GM21529 (cell line): ENCODE results near the gene GOLGA7B.

Source experiments
- ATAC-seq: cut with Tn5 transposase; IDR thresholded peaks from one replicate; pipeline ENCODE4 v1.9.1; 2021; ENCODE audit not compliant: unreplicated experiment

Gene GOLGA7B

GRCh38 chr10:97891497-97892167 lies 42.0 kb downstream of the GOLGA7B start:
- no peak for ATAC-seq

DNA sequence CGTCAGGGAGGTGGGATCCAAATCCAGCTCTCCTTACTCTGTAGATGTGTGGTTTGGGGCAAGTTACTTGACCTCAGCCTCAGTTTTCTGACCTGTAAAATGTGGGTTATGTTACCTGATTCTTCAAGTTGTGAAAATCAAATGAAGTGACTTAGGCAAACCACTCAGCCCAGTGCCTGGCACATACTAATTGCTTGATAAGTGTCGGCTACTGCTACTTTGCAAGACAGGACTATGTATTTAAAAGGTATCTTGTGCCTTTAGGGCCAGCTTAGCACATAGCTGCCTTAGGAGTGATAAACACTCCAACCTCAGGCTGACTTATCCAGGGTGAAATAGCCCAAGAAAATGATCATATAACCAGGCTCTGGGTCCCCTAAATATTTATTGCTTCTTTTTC lies 42.9 kb downstream of the GOLGA7B start:
- ATAC-seq = no peak

- ATAC-seq = no peak
Observed at GRCh38 chr10:97892939-97893338, 43.3 kb downstream of the GOLGA7B start.

DNA sequence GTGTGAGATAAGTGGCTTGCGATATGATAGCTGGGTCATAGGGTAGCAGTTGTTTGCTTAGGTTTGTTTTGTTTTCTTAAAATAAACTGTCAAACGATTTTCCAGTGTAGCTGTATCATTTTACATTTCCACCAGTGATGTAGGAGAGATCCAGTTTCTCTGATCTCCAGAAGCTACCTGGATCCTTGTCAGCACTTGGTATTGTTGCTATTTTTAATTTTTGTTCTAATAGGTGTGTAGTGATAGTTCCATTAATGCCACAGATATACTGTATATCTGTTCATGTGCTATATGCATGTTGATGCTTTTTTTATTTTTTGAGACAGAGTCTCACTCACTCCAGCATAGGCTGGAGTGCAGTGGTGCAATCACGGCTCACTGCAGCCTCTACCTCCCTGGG lies 44.4 kb downstream of the GOLGA7B start:
- no peak for ATAC-seq

DNA sequence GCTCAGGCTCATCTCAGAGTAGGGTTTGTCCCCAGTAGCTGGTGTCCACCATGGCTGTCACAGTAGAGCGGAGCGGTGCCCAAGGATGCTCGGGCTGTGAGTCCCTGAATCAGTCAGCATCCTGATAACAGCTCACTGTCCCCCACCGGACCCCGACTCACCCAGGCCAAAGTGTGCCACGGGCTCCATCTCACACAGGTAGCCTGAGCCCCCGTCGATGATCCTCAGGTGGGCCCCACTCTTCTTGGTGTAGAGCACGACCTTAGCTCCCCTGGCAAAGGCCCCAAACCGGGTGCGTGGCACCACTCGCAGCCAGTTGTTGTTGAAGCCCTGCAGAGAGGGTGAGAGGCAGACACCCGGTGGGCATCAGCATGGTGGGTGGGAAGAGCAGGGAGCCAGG lies 45.4 kb downstream of the GOLGA7B start:
- no peak for ATAC-seq

GRCh38 chr10:97895915-97896314 lies 46.3 kb downstream of the GOLGA7B start:
- ATAC-seq = no peak

DNA sequence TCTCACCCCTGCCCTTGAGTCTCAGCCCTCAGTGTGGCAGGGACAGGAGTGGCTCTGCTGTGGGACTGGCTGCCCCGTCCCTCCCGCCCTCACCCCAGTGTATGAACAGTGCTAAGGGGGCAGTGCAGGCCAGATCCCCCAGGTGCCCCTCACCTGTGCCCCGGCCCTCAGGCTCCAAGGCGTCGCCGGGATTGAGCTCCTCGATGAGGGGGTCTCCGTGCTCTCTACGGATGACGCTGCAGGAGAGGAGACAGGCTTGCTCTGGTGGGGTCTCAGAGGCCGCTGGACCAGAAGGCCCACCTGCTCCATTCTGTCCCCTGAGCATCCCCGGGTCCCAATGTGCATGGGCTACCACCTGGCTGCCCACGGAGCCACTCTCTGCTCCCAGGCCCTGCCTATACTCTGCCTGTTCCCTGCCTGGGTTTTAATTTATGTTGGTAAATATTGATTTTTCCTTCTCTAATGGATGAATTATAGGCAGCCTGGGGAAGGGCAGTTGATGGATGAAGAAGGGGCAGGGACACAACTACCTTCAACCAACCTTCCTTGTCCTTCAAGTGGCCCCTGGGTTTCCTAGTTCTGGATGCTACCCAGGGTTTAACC lies 47.2 kb downstream of the GOLGA7B start:
- ATAC-seq = no peak

GRCh38 chr10:97898429-97898828 lies 48.8 kb downstream of the GOLGA7B start:
- no peak for ATAC-seq

GRCh38 chr10:97901381-97901780 lies 51.7 kb downstream of the GOLGA7B start:
- ATAC-seq = no peak

- ATAC-seq = no peak
Observed at GRCh38 chr10:97903128-97904017, 53.7 kb downstream of the GOLGA7B start.

DNA sequence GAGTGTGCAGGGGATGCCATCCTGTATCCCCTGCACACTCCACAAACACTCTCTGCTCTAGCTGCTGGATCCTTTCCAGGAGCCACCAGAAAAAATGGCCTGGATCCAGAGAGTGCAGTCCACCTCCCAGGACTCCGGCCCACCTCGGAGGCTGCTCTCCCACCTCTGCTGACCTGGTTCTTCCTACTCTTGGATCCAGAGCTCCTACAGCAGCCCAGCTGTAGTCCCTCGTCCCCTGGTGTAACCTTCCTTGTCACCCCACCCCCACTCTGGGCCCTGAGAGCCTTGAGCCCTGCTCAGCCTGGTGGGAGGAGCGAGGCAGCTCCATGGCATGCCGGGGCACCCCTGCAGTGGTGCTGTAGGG lies 54.4 kb downstream of the GOLGA7B start:
- no peak for ATAC-seq

DNA sequence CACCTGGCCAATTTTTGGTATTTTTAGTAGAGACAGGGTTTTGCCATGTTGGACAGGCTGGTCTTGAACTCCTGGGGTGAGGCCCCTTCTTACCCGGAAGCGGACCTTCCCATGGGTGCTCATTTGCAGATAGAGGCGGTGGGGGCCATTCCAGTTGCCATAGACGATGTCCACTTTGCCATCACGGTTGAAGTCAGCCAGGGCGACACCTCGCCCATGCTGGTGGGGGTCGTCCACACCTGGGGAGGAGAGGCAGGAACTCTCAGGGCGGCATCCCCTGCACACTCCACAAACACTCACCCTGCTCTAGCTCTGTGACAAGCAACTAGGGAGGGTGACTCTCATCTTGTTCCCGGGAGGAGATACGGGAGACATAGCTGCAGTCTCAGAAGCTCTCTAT lies 54.9 kb downstream of the GOLGA7B start:
- no peak for ATAC-seq

- ATAC-seq = no peak
Observed at GRCh38 chr10:97905276-97905675, 55.6 kb downstream of the GOLGA7B start.

GRCh38 chr10:97907211-97907610 lies 57.6 kb downstream of the GOLGA7B start:
- ATAC-seq = no peak

GRCh38 chr10:97907830-97908229 lies 58.2 kb downstream of the GOLGA7B start:
- no peak for ATAC-seq

DNA sequence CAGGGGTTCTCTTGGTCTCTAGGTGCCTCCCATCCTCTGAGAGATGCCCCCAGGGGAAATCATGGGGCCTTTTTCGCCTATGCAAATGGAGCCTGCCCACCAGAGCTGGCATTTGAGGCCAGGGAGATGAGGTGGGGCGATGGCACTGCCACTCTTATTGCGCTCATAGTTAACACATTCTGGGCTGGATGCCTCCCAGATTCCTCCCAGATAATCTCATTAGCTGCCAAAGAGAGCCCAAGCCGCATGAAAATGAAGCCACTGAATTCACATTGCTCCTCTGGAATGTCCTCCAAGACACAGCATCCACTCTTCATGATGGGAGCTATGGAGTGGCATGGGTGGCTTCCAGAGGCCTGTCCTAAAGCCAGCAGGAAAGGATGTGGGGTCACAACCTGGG lies 61.0 kb downstream of the GOLGA7B start:
- no peak for ATAC-seq

DNA sequence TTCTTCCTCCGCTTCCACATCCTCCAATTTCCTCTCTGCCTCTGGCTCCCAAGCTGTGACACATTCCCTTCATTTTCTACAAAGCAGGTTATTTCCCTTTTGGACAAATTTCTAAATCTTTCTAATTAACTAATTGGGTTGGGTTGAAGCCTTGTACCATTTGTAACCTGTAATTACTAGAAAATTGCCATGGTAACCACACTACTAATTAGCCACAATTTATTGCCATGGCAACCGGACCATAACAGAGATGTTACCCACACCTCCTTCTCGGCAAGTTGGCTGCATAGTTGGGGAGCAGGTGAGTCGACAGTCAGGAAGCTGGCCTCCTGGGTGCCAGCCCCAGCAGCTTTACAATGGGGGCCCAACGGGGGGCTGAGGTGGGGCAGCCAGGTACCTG lies 61.6 kb downstream of the GOLGA7B start:
- no peak for ATAC-seq

DNA sequence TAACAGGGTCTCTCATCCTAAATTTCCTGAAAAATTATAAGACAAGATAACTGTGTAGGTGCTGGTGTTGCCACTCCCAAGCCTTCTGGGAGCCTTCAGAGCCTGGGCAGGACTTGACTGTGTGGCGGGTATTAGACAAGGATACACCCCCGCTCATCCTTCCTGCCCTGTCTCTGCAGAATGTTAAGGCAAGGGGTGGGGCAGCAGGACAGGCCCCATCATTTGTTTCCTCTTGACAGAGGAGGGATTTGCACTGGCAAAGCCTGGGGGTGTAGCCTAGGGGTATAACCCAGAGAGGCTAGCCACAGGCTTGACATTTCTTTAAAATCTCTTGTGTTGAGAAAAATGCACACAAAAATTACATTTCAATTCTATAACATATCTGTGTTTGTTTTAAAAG lies 63.5 kb downstream of the GOLGA7B start:
- ATAC-seq = no peak

GRCh38 chr10:97913614-97914013 lies 64.0 kb downstream of the GOLGA7B start:
- no peak for ATAC-seq

- ATAC-seq = no peak
Observed at GRCh38 chr10:97914171-97914836, 64.7 kb downstream of the GOLGA7B start.

- no peak for ATAC-seq
Observed at GRCh38 chr10:97914837-97915211, 65.2 kb downstream of the GOLGA7B start.
